Measurements from ENCODE around the gene POLR2H. TPM values are rescaled to one million over a fixed set of nuclear protein-coding genes. Genes with fewer than 3 reads are reported as not detected.

Gene POLR2H
- total RNA-seq, 1 donor from 2014 or later, result 90.5 TPM

- H3K36me3 Mint-ChIP-seq (ENCODE audit: insufficient read depth), result peaks cover 47% of the 10 kb centered on the region
- H3K27ac Mint-ChIP-seq, result no peak overlapping the region
Measured at GRCh38 chr3:184323696-184324095, 37.8 kb upstream of the POLR2H start.

DNA sequence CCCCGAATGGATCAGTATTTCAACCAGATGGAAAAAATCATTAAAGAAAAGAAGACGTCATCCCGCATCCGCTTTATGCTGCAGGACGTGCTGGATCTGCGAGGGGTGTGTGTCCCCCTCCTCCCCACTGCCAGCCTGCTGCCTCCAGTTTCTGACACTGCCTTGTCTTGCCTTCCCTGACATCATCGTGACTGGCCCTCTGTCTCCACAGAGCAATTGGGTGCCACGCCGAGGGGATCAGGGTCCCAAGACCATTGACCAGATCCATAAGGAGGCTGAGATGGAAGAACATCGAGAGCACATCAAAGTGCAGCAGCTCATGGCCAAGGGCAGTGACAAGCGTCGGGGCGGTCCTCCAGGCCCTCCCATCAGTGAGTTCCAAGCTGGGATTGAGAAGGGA lies 36.2 kb upstream of the POLR2H start:
- Mint-ChIP-seq H3K4me1 (ENCODE audit: low read depth) (no peaks in the 10 kb centered on the region), H3K4me3 (ENCODE audit: low read depth) (no peak overlapping the region), H3K9me3 (ENCODE audit: low read depth) (no peaks in the 10 kb centered on the region), H3K27ac (peak overlapping the region; percentile 77), H3K27me3 (no peaks in the 10 kb centered on the region), H3K36me3 (ENCODE audit: insufficient read depth) (peaks cover 55% of the 10 kb centered on the region)
- no peak for DNase-seq (ENCODE audit: low spot score, unreplicated experiment)
- TF ChIP-seq CTCF (IDR thresholded peaks at IDR 0.05; ENCODE audit: unreplicated experiment), result no peak

More at GRCh38 chr3:184323696-184324095, 37.8 kb upstream of the POLR2H start:
- TF ChIP-seq CTCF (IDR thresholded peaks at IDR 0.05; ENCODE audit: unreplicated experiment), result no peak
- DNase-seq (ENCODE audit: low spot score, unreplicated experiment), result no peak
- H3K27me3 Mint-ChIP-seq, result no peaks in the 10 kb centered on the region
- H3K9me3 Mint-ChIP-seq (ENCODE audit: low read depth), result no peaks in the 10 kb centered on the region
- no peak overlapping the region for H3K4me3 Mint-ChIP-seq (ENCODE audit: low read depth)
- no peaks in the 10 kb centered on the region for H3K4me1 Mint-ChIP-seq (ENCODE audit: low read depth)

GRCh38 chr3:184325715-184326369 lies 35.7 kb upstream of the POLR2H start:
- H3K4me1 Mint-ChIP-seq (ENCODE audit: low read depth), result no peaks in the 10 kb centered on the region
- TF ChIP-seq CTCF (IDR thresholded peaks at IDR 0.05; ENCODE audit: unreplicated experiment), result no peak
- H3K9me3 Mint-ChIP-seq (ENCODE audit: low read depth), result no peaks in the 10 kb centered on the region
- no peaks in the 10 kb centered on the region for H3K27me3 Mint-ChIP-seq
- H3K4me3 Mint-ChIP-seq (ENCODE audit: low read depth), result no peak overlapping the region
- DNase-seq (ENCODE audit: low spot score, unreplicated experiment), result no peak
- no peak overlapping the region for H3K27ac Mint-ChIP-seq
- peaks cover 53% of the 10 kb centered on the region for H3K36me3 Mint-ChIP-seq (ENCODE audit: insufficient read depth)

- Mint-ChIP-seq H3K27ac (no peak overlapping the region), H3K9me3 (ENCODE audit: low read depth) (no peaks in the 10 kb centered on the region), H3K27me3 (no peaks in the 10 kb centered on the region), H3K4me1 (ENCODE audit: low read depth) (no peaks in the 10 kb centered on the region), H3K4me3 (ENCODE audit: low read depth) (no peak overlapping the region), H3K36me3 (ENCODE audit: insufficient read depth) (peaks cover 51% of the 10 kb centered on the region)
- TF ChIP-seq CTCF (IDR thresholded peaks at IDR 0.05; ENCODE audit: unreplicated experiment), result no peak
- no peak for DNase-seq (ENCODE audit: low spot score, unreplicated experiment)
Measured at GRCh38 chr3:184327171-184327570, 34.3 kb upstream of the POLR2H start.

GRCh38 chr3:184328516-184328915 lies 33.0 kb upstream of the POLR2H start:
- H3K4me1 Mint-ChIP-seq (ENCODE audit: low read depth), result no peaks in the 10 kb centered on the region
- H3K9me3 Mint-ChIP-seq (ENCODE audit: low read depth), result no peaks in the 10 kb centered on the region
- H3K27ac Mint-ChIP-seq, result no peak overlapping the region
- no peak overlapping the region for H3K4me3 Mint-ChIP-seq (ENCODE audit: low read depth)
- DNase-seq (ENCODE audit: low spot score, unreplicated experiment), result no peak
- no peak for TF ChIP-seq CTCF (IDR thresholded peaks at IDR 0.05; ENCODE audit: unreplicated experiment)
- no peaks in the 10 kb centered on the region for H3K27me3 Mint-ChIP-seq
- peaks cover 49% of the 10 kb centered on the region for H3K36me3 Mint-ChIP-seq (ENCODE audit: insufficient read depth)

All from progenitor cell of endocrine pancreas (in vitro differentiated cells).